Gastrocnemius medialis (tissue), 4 donors: ENCODE measurements around the gene DRAM1. TPM values are rescaled to one million over a fixed set of nuclear protein-coding genes. Genes with fewer than 3 reads are reported as not detected.
"Not testable (repeated sequence)": the region's sequence is repeated elsewhere in the genome, so short reads cannot be mapped to it uniquely, and the experiment has no call there.

Source experiments
- ATAC-seq, 2 donors: fragments of 150-250 bp; one replicate each; pipeline ENCODE4 v1.9.1; 2016
- DNase-seq, 2 donors: peaks; one replicate each; pipeline ENCODE4 v3.0.0-alpha.2; 2019
- H3K27ac ChIP-seq, 4 donors: fragments of 200-600 bp; sonication (generic); 1 replicate in 1 of 4; 2 replicates in 3 of 4; pipeline ENCODE4 v1.5.1; 2016 to 2018; ENCODE audit warnings: mild to moderate bottlenecking in 2 of 4, moderate library complexity in 1 of 4
- H3K27me3 ChIP-seq, 3 donors: fragments of 200-600 bp; sonication (generic) in 2 of 3; 1 replicate in 1 of 3; 2 replicates in 2 of 3; pipeline versions ENCODE4 v1.5.1 to v1.6.0; 2016 to 2019; ENCODE audit warnings: mild to moderate bottlenecking in 1 of 3, moderate library complexity in 1 of 3
- H3K36me3 ChIP-seq, 2 donors: fragments of 200-600 bp; sonication (generic) in 1 of 2; one replicate each; pipeline ENCODE4 v1.5.1; 2017 to 2018
- H3K4me1 ChIP-seq, 2 donors: fragments of 200-600 bp; sonication (generic) in 1 of 2; one replicate each; pipeline ENCODE4 v1.5.1; 2016 to 2017; ENCODE audit warnings: mild to moderate bottlenecking in 2 of 2
- H3K4me3 ChIP-seq, 4 donors: fragments of 200-600 bp; sonication (generic) in 3 of 4; 1 replicate in 1 of 4; 2 replicates in 3 of 4; pipeline ENCODE4 v1.5.1; 2016 to 2019; ENCODE audit warnings: mild to moderate bottlenecking in 2 of 4
- H3K9me3 ChIP-seq, 3 donors: fragments of 200-600 bp; sonication (generic) in 2 of 3; 1 replicate in 1 of 3; 2 replicates in 2 of 3; pipeline ENCODE4 v1.5.1; 2016 to 2019
- CTCF ChIP-seq, 5 experiments: fragments of 450-650 bp in 3 of 5; fragments of 200-600 bp in 2 of 5; sonication (generic) in 2 of 5; IDR thresholded peaks in 4 of 5; conservative IDR thresholded peaks in 1 of 5; 1 replicate in 4 of 5; 2 replicates in 1 of 5; pipeline ENCODE4 v1.5.1; 2016 to 2019; ENCODE audit warnings: antibody characterized with exemption in 5 of 5, mild to moderate bottlenecking in 3 of 5, moderate library complexity in 3 of 5
- POLR2A ChIP-seq, 2 donors: fragments of 450-650 bp; IDR thresholded peaks; one replicate each; pipeline ENCODE4 v1.6.1; 2017; ENCODE audit warnings: antibody characterized with exemption in 2 of 2, mild to moderate bottlenecking in 2 of 2, moderate library complexity in 2 of 2
- in situ Hi-C, 4 donors: fragments of 200-750 bp; cut with MboI; loops; one replicate each; pipeline versions ENCODE4 v1.15.0 to v1.8.0; 2017; ENCODE audit warnings: low sequenced_read_pairs in 4 of 4
- intact Hi-C: fragments of 100-400 bp; cut with DNase I; formaldehyde crosslinking; loops from one replicate; pipeline ENCODE4 v1.15.1; 2023; ENCODE audit warnings: low total_unique reads
- total RNA-seq, 4 donors: library from RNA; depleted of rRNA; stranded (reverse); fragments of >200 nt; gene quantifications; one replicate each; pipeline versions ENCODE4 v1.1.0 to v1.2.3, GENCODE V29; 2016

DRAM1 gene
- total RNA-seq, 4 donors from 2014 or later = 2.9 to 7.2 (median 4.1) TPM

- intact Hi-C loops (no loop called here), in situ Hi-C loops (no loop called here)
- Histone ChIP-seq H3K27ac (no peak overlapping the region), H3K4me3 (no peak overlapping the region), H3K27me3 (no peaks in the 10 kb centered on the region), H3K4me1 (no peaks in the 10 kb centered on the region), H3K36me3 (no peaks in the 10 kb centered on the region), H3K9me3 (no peaks in the 10 kb centered on the region)
- no peak for ATAC-seq
- DNase-seq = no peak
- TF ChIP-seq CTCF (IDR thresholded peaks at IDR 0.05 in 4 of 5, conservative IDR thresholded peaks at IDR 0.05 in 1 of 5) (no peak), POLR2A (IDR thresholded peaks at IDR 0.05) (no peak)
Observed at GRCh38 chr12:101908395-101908794, 31.0 kb downstream of the DRAM1 start.

GRCh38 chr12:101909646-101910045 is 32.3 kb downstream of the DRAM1 start:
- intact Hi-C loops = no loop called here
- in situ Hi-C loops = no loop called here
- no peak for TF ChIP-seq CTCF (IDR thresholded peaks at IDR 0.05 in 4 of 5, conservative IDR thresholded peaks at IDR 0.05 in 1 of 5)
- no peak for TF ChIP-seq POLR2A (IDR thresholded peaks at IDR 0.05)
- no peaks in the 10 kb centered on the region for H3K9me3 ChIP-seq
- ATAC-seq (no peak), DNase-seq (no peak)
- no peaks in the 10 kb centered on the region for H3K27me3 ChIP-seq
- H3K4me3 ChIP-seq = no peak overlapping the region
- no peaks in the 10 kb centered on the region for H3K4me1 ChIP-seq
- H3K36me3 ChIP-seq = no peaks in the 10 kb centered on the region
- H3K27ac ChIP-seq = no peak overlapping the region

- TF ChIP-seq CTCF (IDR thresholded peaks at IDR 0.05 in 4 of 5, conservative IDR thresholded peaks at IDR 0.05 in 1 of 5) (no peak), POLR2A (IDR thresholded peaks at IDR 0.05) (no peak)
- intact Hi-C loops = no loop called here
- H3K9me3 ChIP-seq = no peaks in the 10 kb centered on the region
- H3K27me3 ChIP-seq = no peaks in the 10 kb centered on the region
- no peak overlapping the region for H3K4me3 ChIP-seq
- in situ Hi-C loops = no loop called here
- no peaks in the 10 kb centered on the region for H3K4me1 ChIP-seq
- no peaks in the 10 kb centered on the region for H3K36me3 ChIP-seq
- no peak overlapping the region for H3K27ac ChIP-seq
- ATAC-seq (no peak), DNase-seq (no peak)
Observed at GRCh38 chr12:101915841-101916240, 38.5 kb downstream of the DRAM1 start.

- H3K36me3 ChIP-seq, H3K27ac ChIP-seq, DNase-seq, ATAC-seq, H3K4me1 ChIP-seq, H3K4me3 ChIP-seq, H3K9me3 ChIP-seq, in situ Hi-C loops, H3K27me3 ChIP-seq, intact Hi-C loops: not testable (repeated sequence)
Observed at GRCh38 chr12:101918805-101919204, 41.4 kb downstream of the DRAM1 start.

GRCh38 chr12:101919447-101919846 is 42.1 kb downstream of the DRAM1 start:
- Histone ChIP-seq H3K4me1 (no peaks in the 10 kb centered on the region), H3K36me3 (no peaks in the 10 kb centered on the region), H3K9me3 (no peaks in the 10 kb centered on the region), H3K27me3 (no peaks in the 10 kb centered on the region), H3K27ac (no peak overlapping the region), H3K4me3 (no peak overlapping the region)
- ATAC-seq (no peak), DNase-seq (no peak)
- intact Hi-C loops (no loop called here), in situ Hi-C loops (no loop called here)
- TF ChIP-seq POLR2A (IDR thresholded peaks at IDR 0.05) = no peak

- in situ Hi-C loops (no loop called here), intact Hi-C loops (no loop called here)
- TF ChIP-seq POLR2A (IDR thresholded peaks at IDR 0.05) = no peak
- TF ChIP-seq CTCF (IDR thresholded peaks at IDR 0.05 in 4 of 5, conservative IDR thresholded peaks at IDR 0.05 in 1 of 5) = no peak
- DNase-seq (no peak), ATAC-seq (no peak)
- no peaks in the 10 kb centered on the region for H3K9me3 ChIP-seq
- no peaks in the 10 kb centered on the region for H3K27me3 ChIP-seq
- H3K36me3 ChIP-seq = no peaks in the 10 kb centered on the region
- H3K4me3 ChIP-seq = no peak overlapping the region
- no peaks in the 10 kb centered on the region for H3K4me1 ChIP-seq
- no peak overlapping the region for H3K27ac ChIP-seq
Observed at GRCh38 chr12:101920906-101921305, 43.5 kb downstream of the DRAM1 start.
